B cell (primary cell): ENCODE data around the gene MLLT6. TPM values are rescaled to one million over a fixed set of nuclear protein-coding genes. Genes with fewer than 3 reads are reported as not detected.

Experiments
- ATAC-seq: fragments of 200-7000 bp; cut with Tn5 transposase; one replicate; pipeline ENCODE4 v1.10.0; 2021; ENCODE audit warnings: low read depth, mild to moderate bottlenecking, moderate number of reproducible peaks, moderate library complexity
- CTCF ChIA-PET: fragments of 350-600 bp; sonication (Branson Sonifier 250); formaldehyde crosslinking; loops from one replicate; lab custom pipeline; 2021; ENCODE audit warnings: antibody characterized with exemption, inconsistent platforms; lab: Charles Lee
- POLR2A ChIA-PET: fragments of 350-600 bp; sonication (Branson Sonifier 250); formaldehyde crosslinking; loops from one replicate; lab custom pipeline; 2021; ENCODE audit warnings: antibody characterized with exemption; lab: Charles Lee
- DNase-seq: peaks from one replicate; pipeline ENCODE4 v3.0.0; 2013
- H2AFZ ChIP-seq: 2 replicates; pipeline ENCODE4 v1.6.1; 2012; ENCODE audit warnings: mild to moderate bottlenecking, low read depth, low read length; ENCODE audit not compliant: insufficient read depth, poor library complexity, severe bottlenecking
- H3K27ac ChIP-seq, 2 donors: 1 replicate in 1 of 2; 2 replicates in 1 of 2; pipeline ENCODE4 v1.5.1; 2012 to 2013; ENCODE audit warnings: low read length in 2 of 2, mild to moderate bottlenecking in 2 of 2, moderate library complexity in 1 of 2
- H3K27me3 ChIP-seq, 4 experiments: fragments of 200-600 bp in 1 of 4; sonication (generic) in 1 of 4; replicated peaks in 1 of 4; 1 replicate in 2 of 4; 2 replicates in 2 of 4; pipeline versions ENCODE4 v1.6.1 to v1.7.0; 2013 to 2016; ENCODE audit warnings: low read length in 3 of 4, mild to moderate bottlenecking in 2 of 4, mixed read lengths in 1 of 4, moderate library complexity in 1 of 4; ENCODE audit not compliant: insufficient read depth in 4 of 4, control insufficient read depth in 3 of 4; ENCODE audit errors: control extremely low read depth in 1 of 4
- H3K36me3 ChIP-seq, 2 experiments: replicated peaks in 1 of 2; 1 replicate in 1 of 2; 2 replicates in 1 of 2; pipeline versions ENCODE4 v1.6.1 to v1.7.1; 2013; ENCODE audit warnings: low read length in 1 of 2; ENCODE audit not compliant: insufficient read depth in 2 of 2, control insufficient read depth in 1 of 2; ENCODE audit errors: control extremely low read depth in 1 of 2, extremely low read depth in 1 of 2
- H3K4me1 ChIP-seq, 2 donors: fragments of 200-600 bp in 1 of 2; sonication (generic) in 1 of 2; 1 replicate in 1 of 2; 2 replicates in 1 of 2; pipeline versions ENCODE4 v1.5.1 to v1.6.1; 2013 to 2017; ENCODE audit warnings: low read length in 2 of 2; ENCODE audit not compliant: control insufficient read depth in 2 of 2, insufficient read depth in 2 of 2
- H3K4me2 ChIP-seq: replicated peaks from 2 replicates; pipeline ENCODE3; 2012; ENCODE audit warnings: mild to moderate bottlenecking, low read depth, low read length; ENCODE audit not compliant: poor library complexity, severe bottlenecking
- H3K4me3 ChIP-seq, 5 experiments: fragments of 200-600 bp in 1 of 5; sonication (generic) in 1 of 5; 1 replicate in 3 of 5; 2 replicates in 2 of 5; pipeline versions ENCODE4 v1.5.1 to v1.7.0; 2011 to 2016; ENCODE audit warnings: low read length in 4 of 5, mild to moderate bottlenecking in 4 of 5, low read depth in 2 of 5, control low read depth in 1 of 5, moderate library complexity in 1 of 5; ENCODE audit not compliant: insufficient read depth in 1 of 5; ENCODE audit errors: control extremely low read depth in 1 of 5, extremely low read depth in 1 of 5
- H3K79me2 ChIP-seq: fragments of 200-600 bp; sonication (generic); one replicate; pipeline ENCODE4 v1.6.0; 2016; ENCODE audit warnings: low read length; ENCODE audit not compliant: control insufficient read depth, insufficient read depth
- H3K9ac ChIP-seq: fragments of 200-600 bp; sonication (generic); 2 replicates; pipeline ENCODE4 v1.6.1; 2017; ENCODE audit warnings: mild to moderate bottlenecking, low read length, moderate library complexity
- H3K9me3 ChIP-seq, 3 donors: one replicate each; pipeline versions ENCODE4 v1.6.1 to v1.7.1; 2013; ENCODE audit warnings: low read length in 2 of 3; ENCODE audit not compliant: control insufficient read depth in 2 of 3, insufficient read depth in 1 of 3; ENCODE audit errors: control extremely low read depth in 1 of 3
- H4K20me1 ChIP-seq: 2 replicates; pipeline ENCODE4 v1.6.0; 2012; ENCODE audit warnings: mild to moderate bottlenecking, low read length; ENCODE audit not compliant: insufficient read depth, control insufficient read depth, poor library complexity, severe bottlenecking
- H3K27ac Mint-ChIP-seq: one replicate; pipeline ENCODE4 v1.8.0; 2021; ENCODE audit warnings: mixed read lengths
- H3K27me3 Mint-ChIP-seq: one replicate; pipeline ENCODE4 v1.8.0; 2021; ENCODE audit warnings: mixed read lengths
- H3K4me1 Mint-ChIP-seq: one replicate; pipeline ENCODE4 v1.8.0; 2021; ENCODE audit warnings: mixed read lengths
- H3K4me3 Mint-ChIP-seq: one replicate; pipeline ENCODE4 v1.8.0; 2021; ENCODE audit warnings: mixed read lengths
- H3K9me3 Mint-ChIP-seq: one replicate; pipeline ENCODE4 v1.8.0; 2022; ENCODE audit warnings: mixed read lengths; ENCODE audit not compliant: insufficient read depth
- CTCF ChIP-seq: fragments of 200-600 bp; IDR thresholded peaks from one replicate; pipeline ENCODE4 v1.8.0; 2022; ENCODE audit warnings: antibody characterized with exemption, mild to moderate bottlenecking
- EZH2 ChIP-seq: IDR thresholded peaks from 2 replicates; pipeline ENCODE4 v1.6.1; 2012; ENCODE audit warnings: borderline replicate concordance, low read depth, mild to moderate bottlenecking, moderate library complexity, low read length; ENCODE audit not compliant: insufficient read depth, poor library complexity, severe bottlenecking
- WGBS: methylation state at CpG from one replicate; pipeline ENCODE4 v1.1.5; 2013; ENCODE audit warnings: missing lambda C conversion rate; ENCODE audit not compliant: insufficient coverage; 5-methylcytosine and 5-hydroxymethylcytosine counted together
- intact Hi-C: fragments of 100-400 bp; cut with micrococcal nuclease; formaldehyde crosslinking; loops from one replicate; pipeline ENCODE4 v1.10.0; 2022
- polyA plus RNA-seq: library from polyadenylated mRNA; depleted of rRNA; stranded (reverse); fragments of >200 nt; gene quantifications from 2 replicates; pipeline ENCODE4 v1.2.3, GENCODE V29; 2012
- total RNA-seq, 2 donors: library from RNA; stranded (reverse); fragments of 120-200 nt in 1 of 2; gene quantifications; 1 replicate in 1 of 2; 2 replicates in 1 of 2; pipeline versions ENCODE4 v1.2.3 to v1.2.4, GENCODE V29; 2013 to 2022

MLLT6 gene
- total and polyA plus RNA-seq, 2 donors (not counting 1 experiment from before 2014, with no cell fraction given): 165 to 288 TPM

GRCh38 chr17:38730526-38731379 lies 25.7 kb downstream of the MLLT6 start:
- intact Hi-C loops: loop anchor here (1.0 kb wide), 4 partner anchors 22 to 53 kb away; partner anchors contain the start of genes MLLT6 and PSMB3
- no peaks in the 10 kb centered on the region for H3K27me3 Mint-ChIP-seq

More at GRCh38 chr17:38730526-38731379, 25.7 kb downstream of the MLLT6 start:
- ATAC-seq: no peak
- peaks cover 32 to 65% of the 10 kb centered on the region in 2 donors for H3K4me1 ChIP-seq
- ChIA-PET POLR2A (interaction anchor here (0.6 to 1.4 kb wide), 8 partner anchors 10 to 423 kb away, joined by 3 to 11 read pairs (median 3); partner anchors contain the start of gene MLLT6), CTCF (interaction anchor here (0.6 to 6.4 kb wide), 8 partner anchors 9 to 172 kb away, joined by 3 to 54 read pairs (median 6); partner anchors contain the start of genes EPOP and PSMB3)
- Mint-ChIP-seq H3K27ac (peak overlapping the region; percentile 89), H3K4me3 (peak overlapping the region; percentile 87), H3K9me3 (no peaks in the 10 kb centered on the region), H3K4me1 (peaks cover 60% of the 10 kb centered on the region)
- peak overlapping the region; percentile 83 for H2AFZ ChIP-seq
- TF ChIP-seq EZH2: no peak
- no peak for TF ChIP-seq CTCF
- no peaks in the 10 kb centered on the region for H3K27me3 ChIP-seq
- H3K9ac ChIP-seq: peak overlapping the region; percentile 77
- peaks cover 0 to 2% of the 10 kb centered on the region in 2 experiments for H3K36me3 ChIP-seq
- H3K27ac ChIP-seq: peak overlapping the region; percentile 79
- DNase-seq: no peak
- no peaks in the 10 kb centered on the region for H3K79me2 ChIP-seq
- peak overlapping the region; percentile 93 for H3K4me2 ChIP-seq
- 43% methylated on average over 22 of the region's 27 CpGs for WGBS
- H3K4me3 ChIP-seq: peak overlapping the region in 4 of 5 experiments; percentile 49 to 85 (median 64)
- H4K20me1 ChIP-seq: peaks cover 7% of the 10 kb centered on the region
- H3K9me3 ChIP-seq: peaks cover 0 to 13% (median 0%) of the 10 kb centered on the region in 3 donors
